ENCODE data around the gene MACROD2. TPM values are rescaled to one million over a fixed set of nuclear protein-coding genes. Genes with fewer than 3 reads are reported as not detected.

MACROD2 gene
- total RNA-seq, 2 donors from 2014 or later: 0.94 to 10.4 TPM

DNA sequence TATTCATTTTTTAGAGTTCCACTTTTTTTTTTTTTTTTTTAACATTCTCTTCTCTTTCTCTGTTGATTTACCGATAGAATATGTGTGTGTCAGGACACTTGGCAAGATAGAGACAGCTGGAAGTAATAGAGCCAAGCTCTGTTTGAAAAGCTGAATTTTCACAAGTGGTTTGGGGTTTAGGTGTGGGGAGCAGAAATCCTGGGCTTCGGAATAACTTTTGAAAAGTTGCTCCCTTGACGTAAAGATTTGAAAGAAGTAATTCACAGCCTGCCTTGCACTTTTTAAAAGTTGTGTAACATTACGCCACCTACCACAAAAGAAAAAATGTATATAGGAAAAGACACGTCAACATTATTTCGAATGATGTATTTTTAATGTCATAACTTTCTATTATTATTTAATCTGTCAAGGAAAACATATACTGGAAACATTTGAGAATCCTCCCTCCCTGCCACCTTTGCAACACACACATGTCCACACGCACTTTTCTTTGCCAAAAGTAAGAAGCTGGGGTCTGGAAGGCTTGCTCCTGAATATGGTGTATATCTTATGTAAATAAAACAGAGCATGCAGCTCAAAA, 1660.1 kb downstream of the MACROD2 start:
- DNase-seq (ENCODE audit: low spot score): no peak
- H3K27me3 ChIP-seq: no peaks in the 10 kb centered on the region
- H3K4me3 ChIP-seq: no peak overlapping the region
- TF ChIP-seq, protein P1, sequence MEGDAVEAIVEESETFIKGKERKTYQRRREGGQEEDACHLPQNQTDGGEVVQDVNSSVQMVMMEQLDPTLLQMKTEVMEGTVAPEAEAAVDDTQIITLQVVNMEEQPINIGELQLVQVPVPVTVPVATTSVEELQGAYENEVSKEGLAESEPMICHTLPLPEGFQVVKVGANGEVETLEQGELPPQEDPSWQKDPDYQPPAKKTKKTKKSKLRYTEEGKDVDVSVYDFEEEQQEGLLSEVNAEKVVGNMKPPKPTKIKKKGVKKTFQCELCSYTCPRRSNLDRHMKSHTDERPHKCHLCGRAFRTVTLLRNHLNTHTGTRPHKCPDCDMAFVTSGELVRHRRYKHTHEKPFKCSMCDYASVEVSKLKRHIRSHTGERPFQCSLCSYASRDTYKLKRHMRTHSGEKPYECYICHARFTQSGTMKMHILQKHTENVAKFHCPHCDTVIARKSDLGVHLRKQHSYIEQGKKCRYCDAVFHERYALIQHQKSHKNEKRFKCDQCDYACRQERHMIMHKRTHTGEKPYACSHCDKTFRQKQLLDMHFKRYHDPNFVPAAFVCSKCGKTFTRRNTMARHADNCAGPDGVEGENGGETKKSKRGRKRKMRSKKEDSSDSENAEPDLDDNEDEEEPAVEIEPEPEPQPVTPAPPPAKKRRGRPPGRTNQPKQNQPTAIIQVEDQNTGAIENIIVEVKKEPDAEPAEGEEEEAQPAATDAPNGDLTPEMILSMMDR (IDR thresholded peaks at IDR 0.05): no peak
- H3K27ac ChIP-seq: no peak overlapping the region
- no peaks in the 10 kb centered on the region for H3K4me1 ChIP-seq
- no peaks in the 10 kb centered on the region for H3K9me3 ChIP-seq
- H3K36me3 ChIP-seq: no peaks in the 10 kb centered on the region

DNA sequence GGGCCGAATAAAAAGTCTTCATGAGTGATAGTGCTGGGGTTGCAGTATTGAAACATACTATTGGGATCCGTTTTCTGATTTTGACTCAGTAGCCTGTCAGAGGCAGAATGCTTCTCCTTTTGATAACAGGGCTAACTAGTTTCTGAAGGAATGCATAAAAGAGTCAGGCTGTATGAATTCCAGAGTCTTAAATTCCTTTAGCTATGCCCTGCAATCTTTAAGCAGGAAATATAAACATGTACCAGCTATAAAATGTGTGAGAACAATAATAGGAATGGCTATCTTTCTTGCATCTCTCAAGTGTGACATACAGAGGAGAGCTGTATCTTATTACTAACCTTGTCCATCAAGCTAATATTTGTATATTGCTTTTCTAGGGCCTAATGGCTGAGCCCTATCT, 1660.8 kb downstream of the MACROD2 start:
- Histone ChIP-seq H3K9me3 (no peaks in the 10 kb centered on the region), H3K4me1 (no peaks in the 10 kb centered on the region), H3K4me3 (no peak overlapping the region), H3K36me3 (no peaks in the 10 kb centered on the region), H3K27ac (no peak overlapping the region), H3K27me3 (no peaks in the 10 kb centered on the region)
- TF ChIP-seq, protein P1 (IDR thresholded peaks at IDR 0.05): no peak
- no peak for DNase-seq (ENCODE audit: low spot score)

DNA sequence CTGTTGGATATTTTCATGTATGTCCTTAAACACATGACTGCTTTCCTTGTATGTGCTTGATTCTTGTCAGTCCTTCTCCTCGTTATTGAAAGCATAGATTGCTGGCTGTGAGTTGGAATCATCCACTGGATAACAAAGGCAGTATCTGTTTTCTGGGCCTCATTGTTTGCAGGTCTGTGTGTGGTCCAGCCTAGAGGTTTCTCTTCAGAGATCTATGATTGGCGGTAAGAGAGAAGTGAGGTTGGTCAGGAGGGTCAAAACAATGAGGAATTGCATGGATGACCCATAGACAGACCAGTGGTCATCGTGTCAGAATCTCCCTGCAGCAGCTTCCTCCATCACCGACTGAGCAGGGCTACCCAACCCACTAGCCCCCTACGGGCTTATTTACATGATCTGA, 1663.0 kb downstream of the MACROD2 start:
- TF ChIP-seq, protein P1 (IDR thresholded peaks at IDR 0.05): no peak
- Histone ChIP-seq H3K27me3 (no peaks in the 10 kb centered on the region), H3K36me3 (no peaks in the 10 kb centered on the region), H3K4me1 (no peaks in the 10 kb centered on the region), H3K27ac (no peak overlapping the region), H3K4me3 (no peak overlapping the region), H3K9me3 (no peaks in the 10 kb centered on the region)
- DNase-seq (ENCODE audit: low spot score): no peak

DNA sequence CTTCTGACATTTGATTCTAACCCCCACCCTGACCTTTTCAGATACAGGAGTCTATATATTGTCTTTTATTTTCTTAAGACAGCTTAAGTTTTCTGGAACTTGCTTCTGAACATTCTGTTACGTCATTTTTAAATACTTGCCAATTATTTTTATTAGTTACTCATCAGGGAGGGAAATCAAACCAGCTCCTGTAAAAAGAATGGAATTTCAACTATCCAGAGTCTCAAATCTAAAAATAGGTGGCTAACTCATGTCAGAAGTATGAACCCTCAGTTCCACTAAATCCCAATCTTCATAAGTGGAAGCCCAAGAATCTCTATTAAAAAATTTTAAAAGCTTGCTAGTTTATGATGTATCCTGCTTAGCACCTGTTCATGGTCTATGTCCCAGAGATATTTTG, 1677.9 kb downstream of the MACROD2 start:
- no peak for DNase-seq (ENCODE audit: low spot score)
- Histone ChIP-seq H3K27ac (no peak overlapping the region), H3K9me3 (no peaks in the 10 kb centered on the region), H3K36me3 (no peaks in the 10 kb centered on the region), H3K4me1 (no peaks in the 10 kb centered on the region), H3K4me3 (no peak overlapping the region), H3K27me3 (no peaks in the 10 kb centered on the region)
- TF ChIP-seq, protein P1 (IDR thresholded peaks at IDR 0.05): no peak

DNA sequence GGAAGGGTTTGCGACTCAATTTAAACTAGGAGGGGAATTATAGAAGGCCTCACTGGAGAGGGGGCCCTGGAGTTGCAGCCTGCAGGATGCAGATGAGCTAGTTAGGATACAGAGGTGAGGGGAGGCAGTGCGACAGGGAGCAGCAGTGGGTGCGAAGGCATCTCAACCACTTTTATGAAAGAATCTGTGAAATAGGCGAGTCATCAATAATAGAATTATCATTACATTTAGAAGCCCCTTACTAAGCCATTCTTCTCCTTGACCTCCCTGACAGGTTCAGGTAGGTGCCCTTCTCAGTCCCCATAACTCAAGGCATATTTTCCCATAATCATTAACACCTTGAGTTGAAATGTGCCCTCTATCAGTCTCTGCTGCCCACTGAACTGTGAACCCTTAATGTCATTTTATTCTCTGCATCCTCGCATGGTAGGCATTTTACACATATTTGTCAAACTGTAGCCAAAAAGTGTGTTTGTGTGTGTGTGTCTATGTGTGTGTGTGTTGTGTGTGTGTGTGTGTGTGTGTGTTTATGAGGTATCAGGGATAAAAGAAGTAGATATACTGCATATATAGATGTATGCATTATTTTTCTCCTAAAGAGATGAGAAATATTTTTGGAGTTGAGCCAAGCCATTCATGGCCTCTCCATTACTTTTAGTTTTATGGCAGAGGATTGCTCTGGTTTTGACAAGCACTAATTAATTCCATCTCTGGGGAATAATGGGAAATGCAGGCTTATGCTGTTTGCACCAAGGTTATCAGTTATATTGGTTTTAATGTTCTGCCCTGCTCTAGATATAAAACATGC, 1679.1 kb downstream of the MACROD2 start:
- Histone ChIP-seq H3K4me3 (no peak overlapping the region), H3K36me3 (no peaks in the 10 kb centered on the region), H3K9me3 (no peaks in the 10 kb centered on the region)

More for the DNA sequence above, 1679.1 kb downstream of the MACROD2 start:
- no peak for DNase-seq (ENCODE audit: low spot score)
- H3K27ac ChIP-seq: no peak overlapping the region
- TF ChIP-seq, protein P1 (IDR thresholded peaks at IDR 0.05): no peak
- H3K27me3 ChIP-seq: no peaks in the 10 kb centered on the region
- H3K4me1 ChIP-seq: no peaks in the 10 kb centered on the region

Data from right atrium auricular region (tissue), 2 donors.